IMR-90 (cell line): ENCODE results near the gene SS18L1. TPM values are rescaled to one million over a fixed set of nuclear protein-coding genes. Genes with fewer than 3 reads are reported as not detected.
"Not testable (repeated sequence)": the region's sequence is repeated elsewhere in the genome, so short reads cannot be mapped to it uniquely, and the experiment has no call there.

Experiments used
- ATAC-seq: fragments of 200-7000 bp; cut with Tn5 transposase; 2 replicates; pipeline ENCODE4 v1.9.1; 2020; ENCODE audit warnings: low read depth, mild to moderate bottlenecking, moderate library complexity
- BruUV-seq: library from RNA; stranded (reverse); fragments of 400-500 nt; replicated peaks from 2 replicates; lab custom pipeline; 2021; lab: Mats Ljungman, UMichigan
- CTCF ChIA-PET: fragments of 300-600 bp; formaldehyde crosslinking; extraction: SDS; loops from one replicate; lab custom pipeline; 2021; ENCODE audit warnings: antibody characterized with exemption; lab: Yijun Ruan, JAX
- POLR2A ChIA-PET: fragments of 300-600 bp; sonication (Branson Sonifier 250); formaldehyde crosslinking; loops from one replicate; lab custom pipeline; 2022; ENCODE audit warnings: antibody characterized with exemption; ENCODE audit not compliant: unreplicated experiment; lab: Charles Lee
- DNase-seq: peaks from one replicate; pipeline ENCODE4 v3.0.0; 2013
- H2AFZ ChIP-seq: replicated peaks from 2 replicates; pipeline ENCODE3; 2013; ENCODE audit warnings: low read length, mild to moderate bottlenecking; ENCODE audit not compliant: poor library complexity
- H2AK5ac ChIP-seq: 2 replicates; pipeline ENCODE4 v1.6.1; 2013; ENCODE audit warnings: low read depth, low read length, inconsistent platforms
- H2AK9ac ChIP-seq: replicated peaks from 2 replicates; pipeline ENCODE3; 2013; ENCODE audit warnings: mild to moderate bottlenecking, low read depth, low read length, moderate library complexity; ENCODE audit not compliant: poor library complexity
- H2BK120ac ChIP-seq: 2 replicates; pipeline ENCODE4 v1.6.1; 2013; ENCODE audit warnings: low read depth, low read length, inconsistent platforms
- H2BK15ac ChIP-seq: 3 replicates; pipeline ENCODE4 v1.6.1; 2013; ENCODE audit warnings: low read depth, low read length, inconsistent platforms
- H2BK20ac ChIP-seq: 2 replicates; pipeline ENCODE4 v1.6.1; 2013; ENCODE audit warnings: low read depth, mild to moderate bottlenecking, inconsistent platforms, low read length, moderate library complexity
- H2BK5ac ChIP-seq: 2 replicates; pipeline ENCODE4 v1.6.1; 2013; ENCODE audit warnings: mild to moderate bottlenecking, low read depth, low read length, inconsistent platforms; ENCODE audit not compliant: poor library complexity, severe bottlenecking
- H3K14ac ChIP-seq: replicated peaks from 2 replicates; pipeline ENCODE4 v1.6.1; 2013; ENCODE audit warnings: low read depth, low read length, inconsistent platforms
- H3K18ac ChIP-seq: 2 replicates; pipeline ENCODE4 v1.6.1; 2013; ENCODE audit warnings: low read depth, low read length, control low read depth
- H3K23ac ChIP-seq: 2 replicates; pipeline ENCODE4 v1.6.1; 2013; ENCODE audit warnings: low read depth, low read length, inconsistent platforms
- H3K27ac ChIP-seq: 2 replicates; pipeline ENCODE4 v1.5.1; 2013; ENCODE audit warnings: mild to moderate bottlenecking, control low read depth, low read length; ENCODE audit not compliant: insufficient read depth
- H3K27me3 ChIP-seq: 2 replicates; pipeline ENCODE4 v1.6.1; 2013; ENCODE audit warnings: low read length; ENCODE audit not compliant: control insufficient read depth, insufficient read depth
- H3K36me3 ChIP-seq: 2 replicates; pipeline ENCODE4 v1.6.1; 2013; ENCODE audit warnings: low read length, mixed read lengths; ENCODE audit not compliant: control insufficient read depth, insufficient read depth
- H3K4ac ChIP-seq: 2 replicates; pipeline ENCODE4 v1.6.1; 2013; ENCODE audit warnings: low read depth, low read length, inconsistent platforms
- H3K4me1 ChIP-seq: 2 replicates; pipeline ENCODE4 v1.6.1; 2013; ENCODE audit warnings: low read length, mixed read lengths; ENCODE audit not compliant: control insufficient read depth, insufficient read depth
- H3K4me2 ChIP-seq: 2 replicates; pipeline ENCODE4 v1.6.1; 2013; ENCODE audit warnings: low read depth, mild to moderate bottlenecking, control low read depth, low read length, moderate library complexity
- H3K4me3 ChIP-seq: 2 replicates; pipeline ENCODE4 v1.5.1; 2013; ENCODE audit warnings: low read depth, mild to moderate bottlenecking, control low read depth, low read length, moderate library complexity; ENCODE audit not compliant: insufficient read depth
- H3K56ac ChIP-seq: 2 replicates; pipeline ENCODE4 v1.6.1; 2013; ENCODE audit warnings: low read length, inconsistent platforms; ENCODE audit not compliant: insufficient read depth; ENCODE audit errors: extremely low read depth
- H3K79me1 ChIP-seq, 2 experiments: 2 replicates each; pipeline ENCODE4 v1.6.1; 2013; ENCODE audit warnings: low read length in 2 of 2, inconsistent platforms in 1 of 2, low read depth in 1 of 2
- H3K9ac ChIP-seq: 2 replicates; pipeline ENCODE4 v1.6.1; 2013; ENCODE audit warnings: low read depth, low read length, control low read depth
- H3K9me1 ChIP-seq: 2 replicates; pipeline ENCODE4 v1.6.1; 2013; ENCODE audit warnings: low read length, inconsistent platforms; ENCODE audit not compliant: insufficient read depth
- H3K9me3 ChIP-seq: 2 replicates; pipeline ENCODE4 v1.6.1; 2013; ENCODE audit warnings: low read length; ENCODE audit not compliant: control insufficient read depth, insufficient read depth
- H4K20me1 ChIP-seq: 2 replicates; pipeline ENCODE4 v1.6.1; 2013; ENCODE audit warnings: low read length, inconsistent platforms; ENCODE audit not compliant: insufficient read depth
- H4K5ac ChIP-seq: 2 replicates; pipeline ENCODE4 v1.6.1; 2013; ENCODE audit warnings: mild to moderate bottlenecking, low read depth, low read length, control low read depth
- H4K8ac ChIP-seq, 2 experiments: 2 replicates each; pipeline ENCODE4 v1.6.1; 2013; ENCODE audit warnings: low read depth in 2 of 2, low read length in 2 of 2, control low read depth in 1 of 2, inconsistent platforms in 1 of 2
- H4K91ac ChIP-seq: 2 replicates; pipeline ENCODE4 v1.6.1; 2013; ENCODE audit warnings: low read depth, low read length, inconsistent platforms; ENCODE audit not compliant: insufficient read depth
- WGBS, 2 experiments: methylation state at CpG; one replicate each; pipeline versions ENCODE4 v1.1.5 to v1.1.7; 2013; ENCODE audit warnings: missing lambda C conversion rate in 2 of 2; ENCODE audit not compliant: insufficient read length in 1 of 2; ENCODE audit errors: extremely low coverage in 2 of 2; 5-methylcytosine and 5-hydroxymethylcytosine counted together
- dilution Hi-C: fragments of 300-500 bp; cut with HindIII; formaldehyde crosslinking; loops from one replicate; pipeline ENCODE4 v1.14.3; 2018; ENCODE audit warnings: low sequenced_read_pairs; ENCODE audit not compliant: unreplicated experiment
- in situ Hi-C: fragments of 300-500 bp; cut with MboI; formaldehyde crosslinking; loops from 3 replicates; pipeline ENCODE4 v1.14.3; 2019; ENCODE audit warnings: low sequenced_read_pairs, inconsistent platforms, mixed read lengths
- intact Hi-C: fragments of 100-400 bp; cut with micrococcal nuclease; formaldehyde crosslinking; loops from 2 replicates; pipeline ENCODE4 v1.10.0; 2022
- polyA plus RNA-seq, 3 experiments: library from polyadenylated mRNA; depleted of rRNA; stranded (reverse); fragments of >200 nt; gene quantifications; 2 replicates each; pipeline ENCODE4 v1.2.3, GENCODE V29; 2012; ENCODE audit warnings: low replicate concordance in 1 of 3
- total RNA-seq: library from RNA; depleted of rRNA; stranded (reverse); fragments of >200 nt; gene quantifications from 2 replicates; pipeline ENCODE4 v1.2.3, GENCODE V29; 2012

Gene SS18L1
- total and polyA plus RNA-seq, 2 of the 4 experiments (the other 2 are of a cell fraction): 8.1 to 12.2 TPM

DNA sequence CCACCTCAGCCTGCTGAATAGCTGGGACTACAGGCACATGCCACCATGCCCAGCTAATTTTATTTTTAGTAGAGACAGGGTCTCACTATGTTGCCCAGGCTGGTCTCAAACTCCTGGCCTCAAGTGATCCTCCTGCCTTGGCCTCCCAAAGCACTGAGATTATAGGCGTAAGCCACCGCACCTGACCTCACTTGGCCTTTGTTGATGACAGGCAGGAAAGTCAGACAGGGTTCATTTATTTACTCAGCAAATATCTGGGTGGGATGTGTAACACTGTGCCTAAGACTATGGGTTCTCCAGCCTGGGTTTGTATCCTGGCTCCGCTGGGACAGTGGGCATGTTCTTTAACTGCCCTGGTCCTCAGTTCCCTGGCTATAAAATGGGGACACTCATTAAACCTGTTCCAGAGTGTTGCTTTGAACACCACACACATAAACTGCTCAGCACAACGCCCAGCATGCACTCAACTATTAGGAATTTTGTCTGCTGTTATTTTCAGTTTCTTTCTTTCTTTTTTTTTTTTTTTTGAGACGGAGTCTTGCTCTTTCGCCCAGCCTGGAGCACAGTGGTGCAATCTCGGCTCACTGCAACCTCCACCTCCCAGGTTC is 27.7 kb upstream of the SS18L1 start:
- H3K27ac ChIP-seq, H4K91ac ChIP-seq, intact Hi-C loops, H2BK20ac ChIP-seq, dilution Hi-C loops, in situ Hi-C loops, H3K79me1 ChIP-seq, H3K56ac ChIP-seq, H3K23ac ChIP-seq, BruUV-seq, H3K4me3 ChIP-seq, H2BK5ac ChIP-seq, ATAC-seq, POLR2A ChIA-PET, H3K9me1 ChIP-seq, H3K4me1 ChIP-seq, H3K18ac ChIP-seq, CTCF ChIA-PET, H2BK15ac ChIP-seq, H2AK9ac ChIP-seq, H2BK120ac ChIP-seq, H4K8ac ChIP-seq, H3K14ac ChIP-seq, H3K4me2 ChIP-seq, H3K36me3 ChIP-seq, H3K4ac ChIP-seq, H2AK5ac ChIP-seq, H3K9ac ChIP-seq, H2AFZ ChIP-seq, H4K20me1 ChIP-seq, H4K5ac ChIP-seq, DNase-seq: not testable (repeated sequence)
- 100% methylated on average over 2 of the region's 7 CpGs; no CpG with 5 or more reads in 1 of the 2 experiments for WGBS, 2 experiments
- H3K27me3 ChIP-seq: peaks cover 33% of the 10 kb centered on the region
- H3K9me3 ChIP-seq: peaks cover 17% of the 10 kb centered on the region
